Left renal pelvis (tissue), 4 donors: ENCODE measurements around the gene KRT32. TPM values are rescaled to one million over a fixed set of nuclear protein-coding genes. Genes with fewer than 3 reads are reported as not detected.

Source experiments
- polyA plus RNA-seq, 4 donors: library from polyadenylated mRNA; unstranded; fragments of 120-200 nt; gene quantifications; one replicate each; pipeline ENCODE4 v1.2.1, GENCODE V29; 2013; ENCODE audit not compliant: insufficient read length in 4 of 4

Gene KRT32
- polyA plus RNA-seq, 4 donors, result not detected

Other genes starting within 250 kb of the KRT32 start
- gene KRTAP9-2, start 240.7 kb downstream of the KRT32 start, polyA plus RNA-seq, result not detected
- gene KRTAP9-3, start 234.9 kb downstream of the KRT32 start, polyA plus RNA-seq, result not detected
- not detected for gene KRTAP9-8, start 229.4 kb downstream of the KRT32 start, polyA plus RNA-seq
- gene KRTAP9-4, start 217.7 kb downstream of the KRT32 start, polyA plus RNA-seq, result not detected
- gene KRTAP9-9, start 212.0 kb downstream of the KRT32 start, polyA plus RNA-seq, result not detected
- gene KRTAP9-6, start 202.0 kb downstream of the KRT32 start, polyA plus RNA-seq, result not detected
- not detected for gene KRTAP9-7, start 191.7 kb downstream of the KRT32 start, polyA plus RNA-seq
- not detected for gene KRTAP29-1, start 164.5 kb downstream of the KRT32 start, polyA plus RNA-seq
- not detected for gene KRTAP16-1, start 158.1 kb downstream of the KRT32 start, polyA plus RNA-seq
- gene KRTAP17-1, start 151.7 kb downstream of the KRT32 start, polyA plus RNA-seq, result not detected
- gene KRT33A, start 116.6 kb downstream of the KRT32 start, polyA plus RNA-seq, result not detected
- gene KRT33B, start 97.6 kb downstream of the KRT32 start, polyA plus RNA-seq, result not detected
- gene KRT34, start 85.1 kb downstream of the KRT32 start, polyA plus RNA-seq, result not detected
- gene KRT31, start 69.8 kb downstream of the KRT32 start, polyA plus RNA-seq, result under 1 TPM in 1 of 4 donors, not detected in 3; 0.08 TPM
- gene KRT37, start 42.8 kb downstream of the KRT32 start, polyA plus RNA-seq, result not detected
- not detected for gene KRT38, start 26.4 kb downstream of the KRT32 start, polyA plus RNA-seq
- gene KRT35, start 13.8 kb upstream of the KRT32 start, polyA plus RNA-seq, result under 1 TPM in 2 of 4 donors, not detected in 2; 0.07 to 0.09 TPM
- under 1 TPM in 1 of 4 donors, not detected in 3; 0.12 TPM for gene KRT36, start 22.5 kb upstream of the KRT32 start, polyA plus RNA-seq
- 10 to 100 TPM in 1 of 4 donors, 1 to 10 TPM in 2, under 1 TPM in 1; 0.54 to 37.8 (median 1.9) TPM for gene KRT13, start 38.2 kb upstream of the KRT32 start, polyA plus RNA-seq
- gene KRT15, start 51.5 kb upstream of the KRT32 start, polyA plus RNA-seq, result 1 to 10 TPM in 3 of 4 donors, under 1 TPM in 1; 0.72 to 3.1 (median 1.6) TPM
- gene KRT19, start 60.9 kb upstream of the KRT32 start, polyA plus RNA-seq, result 100 to 1,000 TPM in 3 of 4 donors, 10 to 100 TPM in 1; 22.8 to 304 (median 176) TPM
- gene KRT9, start 104.7 kb upstream of the KRT32 start, polyA plus RNA-seq, result not detected
- under 1 TPM; 0.24 to 0.44 (median 0.36) TPM for gene KRT14, start 119.5 kb upstream of the KRT32 start, polyA plus RNA-seq
- not detected for gene KRT16, start 145.4 kb upstream of the KRT32 start, polyA plus RNA-seq
- 1 to 10 TPM; 1.2 to 3.1 (median 1.5) TPM for gene KRT17, start 157.2 kb upstream of the KRT32 start, polyA plus RNA-seq
- gene EIF1, start 221.5 kb upstream of the KRT32 start, polyA plus RNA-seq, result 100 to 1,000 TPM; 669 to 825 (median 761) TPM
- not detected for gene GAST, start 244.9 kb upstream of the KRT32 start, polyA plus RNA-seq